ENCODE results near the gene SLC38A3. TPM values are rescaled to one million over a fixed set of nuclear protein-coding genes. Genes with fewer than 3 reads are reported as not detected.

Gene SLC38A3
- total and polyA plus RNA-seq, 9 of the 15 experiments (the other 6 are each of a cell fraction or from before 2014, with no cell fraction given), result 0.09 to 0.38 (median 0.16) TPM; not detected in 6

DNA sequence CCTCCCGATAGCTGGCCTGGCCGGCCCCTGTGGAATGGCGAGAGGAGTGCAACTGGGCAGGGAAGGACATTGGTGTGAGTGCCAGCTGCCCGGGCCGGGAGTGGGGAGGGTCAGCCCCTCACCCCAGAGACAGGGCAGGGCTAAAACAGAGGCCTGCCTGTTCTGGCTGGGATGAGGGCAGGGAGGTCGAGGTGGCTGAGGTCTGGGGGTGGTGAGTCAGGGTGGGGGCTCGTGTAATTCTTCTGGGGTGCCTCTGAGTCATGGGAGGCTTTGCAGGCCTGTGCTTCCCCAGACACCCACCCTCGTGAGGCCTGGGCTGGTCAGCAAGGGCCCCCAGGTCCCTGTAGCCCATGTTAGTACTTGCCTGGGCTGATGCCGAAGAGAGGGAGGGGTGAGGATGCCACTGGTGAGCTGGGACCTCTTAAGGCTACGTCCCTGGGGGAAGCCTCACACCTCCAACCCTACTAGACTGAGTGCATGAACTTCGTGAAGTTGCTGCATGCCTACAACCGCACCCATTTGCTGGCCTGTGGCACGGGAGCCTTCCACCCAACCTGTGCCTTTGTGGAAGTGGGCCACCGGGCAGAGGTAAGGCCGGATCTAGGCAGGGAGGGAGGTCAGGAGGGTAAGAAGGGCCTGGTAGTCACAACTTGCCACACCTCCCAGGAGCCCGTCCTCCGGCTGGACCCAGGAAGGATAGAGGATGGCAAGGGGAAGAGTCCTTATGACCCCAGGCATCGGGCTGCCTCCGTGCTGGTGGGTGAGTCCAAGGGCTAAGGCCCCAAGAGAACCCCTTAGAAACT, 65.6 kb downstream of the SLC38A3 start:
- Histone ChIP-seq H3K9ac (ENCODE audit: insufficient read depth in 1 of 2, low read depth in 2 of 2, low read length in 2 of 2) (peak overlapping the region in 1 of 2 experiments; percentile 48; a peak in 2 of 4 replicates), H3K4me1 (replicated peaks in 1 of 2; ENCODE audit: control insufficient read depth in 2 of 2, insufficient read depth in 2 of 2, low read length in 2 of 2) (peaks cover 4 to 65% of the 10 kb centered on the region in 2 experiments; a peak in 3 of 5 replicates), H3K27me3 (ENCODE audit: control insufficient read depth in 2 of 2, insufficient read depth in 2 of 2, low read length in 2 of 2) (no peaks in the 10 kb centered on the region), H3K79me2 (ENCODE audit: control insufficient read depth, insufficient read depth, low read length) (no peaks in the 10 kb centered on the region), H4K20me1 (replicated peaks; ENCODE audit: control insufficient read depth, insufficient read depth, low read length) (no peaks in the 10 kb centered on the region; the same call in 1 of the 2 replicates), H3K4me2 (ENCODE audit: insufficient read depth, low read length) (no peak overlapping the region), H3K36me3 (ENCODE audit: control insufficient read depth, insufficient read depth, low read length) (no peaks in the 10 kb centered on the region), H3K27ac (ENCODE audit: extremely low read depth, low read depth, low read length) (no peak overlapping the region), H3K9me3 (replicated peaks; ENCODE audit: control insufficient read depth, insufficient read depth, low read depth, low read length) (no peaks in the 10 kb centered on the region), H3K4me3 (no peak overlapping the region), H2AFZ (ENCODE audit: low read depth, low read length) (no peak overlapping the region), H3K9me1 (ENCODE audit: control insufficient read depth, insufficient read depth, low read length) (no peaks in the 10 kb centered on the region)
- TF ChIP-seq FOS (IDR thresholded peaks at IDR 0.05; ENCODE audit: extremely low read depth, insufficient read length) (no peak), GABPA (tag; conservative IDR thresholded peaks at IDR 0.05; ENCODE audit: low read depth) (no peak), ZNF511 (CRISPR knock-in tag; IDR thresholded peaks at IDR 0.05) (no peak), MEF2A (IDR thresholded peaks at IDR 0.05; ENCODE audit: control insufficient read depth, low read depth, low read length) (no peak), ZNF197 (CRISPR knock-in tag; IDR thresholded peaks at IDR 0.05; ENCODE audit: low read depth) (no peak), ILK (tag; IDR thresholded peaks at IDR 0.05; ENCODE audit: borderline replicate concordance, low read depth) (no peak), ZKSCAN1 (IDR thresholded peaks at IDR 0.05; ENCODE audit: low read depth, low read length) (no peak), SP2 (IDR thresholded peaks at IDR 0.05; ENCODE audit: extremely low read depth, low read depth, low read length, poor library complexity, severe bottlenecking) (no peak), BCL6 (CRISPR knock-in tag; IDR thresholded peaks at IDR 0.05) (no peak), ADNP (tag; IDR thresholded peaks at IDR 0.05) (no peak), RBM15 (IDR thresholded peaks at IDR 0.05; ENCODE audit: insufficient read depth, low read length) (no peak), KLF1 (tag; IDR thresholded peaks at IDR 0.05) (no peak)
- intact Hi-C loops (cut with micrococcal nuclease) (loop anchor here (5.0 kb wide), 1 partner anchor 148 kb away; no protein-coding TSS in a partner anchor), in situ Hi-C loops (cut with MboI) (loop anchor here (5.0 kb wide), 2 partner anchors 43 to 78 kb away; partner anchors contain the start of gene GNAT1)
- BruUV-seq (replicated peaks), result no TSS peak
- WGBS (ENCODE audit: insufficient coverage, low coverage, missing lambda C conversion rate), result 48% methylated on average over 14 of the region's 19 CpGs
- FAIRE-seq (no peak), DNase-seq (ENCODE audit: extremely low read depth in 1 of 4, low spot score in 3 of 4) (no peak), ATAC-seq (no peak)
- ChIA-PET CTCF (ENCODE audit: low intra/inter-chr PET ratio) (interaction anchor here (1.2 to 4.1 kb wide), 2 partner anchors 44 to 76 kb away, joined by 4 to 37 read pairs; no protein-coding TSS in a partner anchor), POLR2A (interaction anchor here (0.6 to 1.1 kb wide), 4 partner anchors 35 to 105 kb away, joined by 3 to 4 read pairs (median 4); partner anchors contain the start of gene GNAI2)

MicroRNA genes within 50 kb of the gene (microRNA counts, 767-probe panel; counts per million panel counts)
- 1,510 counts per million, percentile 37 among the panel's probes with 10 or more counts for microRNA hsa-miR-566

Small RNA genes lying within 50 kb of the gene (microRNA-seq; reads per million reads assigned to microRNA genes)
- gene MIR566 (ENCODE audit: borderline microRNAs expressed) (not detected), gene MIR5787 (ENCODE audit: borderline microRNAs expressed) (not detected)

Small RNA genes lying within 50 kb of the gene (small RNA-seq; reads per million reads assigned to genes)
- gene MIR566 (not detected), gene MIR5787 (not detected)

Other genes starting within 250 kb of the SLC38A3 start
Only the 7 nearest of the 17 such genes appear.
- gene SEMA3F, start 49.9 kb upstream of the SLC38A3 start, total RNA-seq (2014; rRNA removed), result 2.0 and 2.3 TPM in 2 replicates
- 0.54 and 0.58 TPM in 2 replicates for gene SEMA3F, start 49.9 kb upstream of the SLC38A3 start, total RNA-seq (2014; rRNA removed; fragmentation: Illumina TruSeq; extraction: Trizol)
- 0.45 and 0.76 TPM in 2 replicates for gene SEMA3F, start 49.9 kb upstream of the SLC38A3 start, total RNA-seq (2015; rRNA removed; fragmentation: Illumina TruSeq; extraction: Trizol)
- 2.6 and 3.0 TPM in 2 replicates for gene SEMA3F, start 49.9 kb upstream of the SLC38A3 start, total RNA-seq (2021)
- 2.6 and 3.8 TPM in 2 replicates for gene SEMA3F, start 49.9 kb upstream of the SLC38A3 start, polyA plus RNA-seq (2011; rRNA removed)
- 1.5 and 1.7 TPM in 2 replicates for gene SEMA3F, start 49.9 kb upstream of the SLC38A3 start, polyA plus RNA-seq (2014; fragmentation: Illumina TruSeq; extraction: Trizol)
- not detected for gene SEMA3F, start 49.9 kb upstream of the SLC38A3 start, polyA plus RNA-seq (2014; fragmentation: Nextera tagmentation; extraction: Ambion mirVana)
- gene SEMA3F, start 49.9 kb upstream of the SLC38A3 start, polyA plus RNA-seq (2014; rRNA removed), result 1.2 and 2.7 TPM in 2 replicates
- not detected in 2 replicates for gene GNAT1, start 13.7 kb upstream of the SLC38A3 start, total RNA-seq (2014; rRNA removed)
- gene GNAT1, start 13.7 kb upstream of the SLC38A3 start, total RNA-seq (2014; rRNA removed; fragmentation: Illumina TruSeq; extraction: Trizol), result not detected in 2 replicates
- not detected in 2 replicates for gene GNAT1, start 13.7 kb upstream of the SLC38A3 start, total RNA-seq (2015; rRNA removed; fragmentation: Illumina TruSeq; extraction: Trizol)
- gene GNAT1, start 13.7 kb upstream of the SLC38A3 start, total RNA-seq (2021), result not detected in 2 replicates
- gene GNAT1, start 13.7 kb upstream of the SLC38A3 start, polyA plus RNA-seq (2011; rRNA removed), result not detected in 2 replicates
- gene GNAT1, start 13.7 kb upstream of the SLC38A3 start, polyA plus RNA-seq (2014; fragmentation: Illumina TruSeq; extraction: Trizol), result not detected in 2 replicates
- not detected for gene GNAT1, start 13.7 kb upstream of the SLC38A3 start, polyA plus RNA-seq (2014; fragmentation: Nextera tagmentation; extraction: Ambion mirVana)
- gene GNAT1, start 13.7 kb upstream of the SLC38A3 start, polyA plus RNA-seq (2014; rRNA removed), result not detected in 2 replicates
- gene GNAI2, start 30.9 kb downstream of the SLC38A3 start, total RNA-seq (2014; rRNA removed), result 41.0 and 53.8 TPM in 2 replicates
- 18.6 and 19.5 TPM in 2 replicates for gene GNAI2, start 30.9 kb downstream of the SLC38A3 start, total RNA-seq (2014; rRNA removed; fragmentation: Illumina TruSeq; extraction: Trizol)
- gene GNAI2, start 30.9 kb downstream of the SLC38A3 start, total RNA-seq (2015; rRNA removed; fragmentation: Illumina TruSeq; extraction: Trizol), result 41.1 and 42.7 TPM in 2 replicates
- 55.4 and 60.5 TPM in 2 replicates for gene GNAI2, start 30.9 kb downstream of the SLC38A3 start, total RNA-seq (2021)
- gene GNAI2, start 30.9 kb downstream of the SLC38A3 start, polyA plus RNA-seq (2011; rRNA removed), result 72.2 and 172 TPM in 2 replicates
- gene GNAI2, start 30.9 kb downstream of the SLC38A3 start, polyA plus RNA-seq (2014; fragmentation: Illumina TruSeq; extraction: Trizol), result 49.3 and 56.1 TPM in 2 replicates
- gene GNAI2, start 30.9 kb downstream of the SLC38A3 start, polyA plus RNA-seq (2014; fragmentation: Nextera tagmentation; extraction: Ambion mirVana), result 1 to 10 TPM; 1.1 to 2.5 TPM
- 41.4 and 51.2 TPM in 2 replicates for gene GNAI2, start 30.9 kb downstream of the SLC38A3 start, polyA plus RNA-seq (2014; rRNA removed)
- gene SEMA3B, start 63.9 kb downstream of the SLC38A3 start, total RNA-seq (2014; rRNA removed), result 0.82 and 1.1 TPM in 2 replicates
- 0.13 and 0.18 TPM in 2 replicates for gene SEMA3B, start 63.9 kb downstream of the SLC38A3 start, total RNA-seq (2014; rRNA removed; fragmentation: Illumina TruSeq; extraction: Trizol)
- gene SEMA3B, start 63.9 kb downstream of the SLC38A3 start, total RNA-seq (2015; rRNA removed; fragmentation: Illumina TruSeq; extraction: Trizol), result 0.29 and 0.30 TPM in 2 replicates
- gene SEMA3B, start 63.9 kb downstream of the SLC38A3 start, total RNA-seq (2021), result 1.8 and 2.2 TPM in 2 replicates
- gene SEMA3B, start 63.9 kb downstream of the SLC38A3 start, polyA plus RNA-seq (2011; rRNA removed), result 1.3 and 2.5 TPM in 2 replicates
- 0.27 and 0.37 TPM in 2 replicates for gene SEMA3B, start 63.9 kb downstream of the SLC38A3 start, polyA plus RNA-seq (2014; fragmentation: Illumina TruSeq; extraction: Trizol)
- gene SEMA3B, start 63.9 kb downstream of the SLC38A3 start, polyA plus RNA-seq (2014; fragmentation: Nextera tagmentation; extraction: Ambion mirVana), result under 1 TPM in 1 of 2 experiments, not detected in 1; 0.03 TPM
- 1.7 and 2.3 TPM in 2 replicates for gene SEMA3B, start 63.9 kb downstream of the SLC38A3 start, polyA plus RNA-seq (2014; rRNA removed)
- not detected in 2 replicates for gene LSMEM2, start 73.8 kb downstream of the SLC38A3 start, total RNA-seq (2014; rRNA removed)
- gene LSMEM2, start 73.8 kb downstream of the SLC38A3 start, total RNA-seq (2014; rRNA removed; fragmentation: Illumina TruSeq; extraction: Trizol), result not detected in 2 replicates
- not detected in 2 replicates for gene LSMEM2, start 73.8 kb downstream of the SLC38A3 start, total RNA-seq (2015; rRNA removed; fragmentation: Illumina TruSeq; extraction: Trizol)
- not detected in 2 replicates for gene LSMEM2, start 73.8 kb downstream of the SLC38A3 start, total RNA-seq (2021)
- gene LSMEM2, start 73.8 kb downstream of the SLC38A3 start, polyA plus RNA-seq (2011; rRNA removed), result not detected in 2 replicates
- not detected in 2 replicates for gene LSMEM2, start 73.8 kb downstream of the SLC38A3 start, polyA plus RNA-seq (2014; fragmentation: Illumina TruSeq; extraction: Trizol)
- not detected for gene LSMEM2, start 73.8 kb downstream of the SLC38A3 start, polyA plus RNA-seq (2014; fragmentation: Nextera tagmentation; extraction: Ambion mirVana)
- gene LSMEM2, start 73.8 kb downstream of the SLC38A3 start, polyA plus RNA-seq (2014; rRNA removed), result not detected in 2 replicates
- 75.1 and 91.2 TPM in 2 replicates for gene IFRD2, start 87.2 kb downstream of the SLC38A3 start, total RNA-seq (2014; rRNA removed)
- gene IFRD2, start 87.2 kb downstream of the SLC38A3 start, total RNA-seq (2014; rRNA removed; fragmentation: Illumina TruSeq; extraction: Trizol), result 31.2 and 42.6 TPM in 2 replicates
- gene IFRD2, start 87.2 kb downstream of the SLC38A3 start, total RNA-seq (2015; rRNA removed; fragmentation: Illumina TruSeq; extraction: Trizol), result 54.4 and 57.2 TPM in 2 replicates
- 115 and 116 TPM in 2 replicates for gene IFRD2, start 87.2 kb downstream of the SLC38A3 start, total RNA-seq (2021)
- gene IFRD2, start 87.2 kb downstream of the SLC38A3 start, polyA plus RNA-seq (2011; rRNA removed), result 44.6 and 56.2 TPM in 2 replicates
- 52.8 and 58.1 TPM in 2 replicates for gene IFRD2, start 87.2 kb downstream of the SLC38A3 start, polyA plus RNA-seq (2014; fragmentation: Illumina TruSeq; extraction: Trizol)
- 10 to 100 TPM; 30.5 to 41.0 TPM for gene IFRD2, start 87.2 kb downstream of the SLC38A3 start, polyA plus RNA-seq (2014; fragmentation: Nextera tagmentation; extraction: Ambion mirVana)
- gene IFRD2, start 87.2 kb downstream of the SLC38A3 start, polyA plus RNA-seq (2014; rRNA removed), result 79.9 and 91.5 TPM in 2 replicates
- 6.8 and 12.8 TPM in 2 replicates for gene HYAL3, start 94.1 kb downstream of the SLC38A3 start, total RNA-seq (2014; rRNA removed)
- gene HYAL3, start 94.1 kb downstream of the SLC38A3 start, total RNA-seq (2014; rRNA removed; fragmentation: Illumina TruSeq; extraction: Trizol), result 2.1 and 2.4 TPM in 2 replicates
- 8.3 and 9.1 TPM in 2 replicates for gene HYAL3, start 94.1 kb downstream of the SLC38A3 start, total RNA-seq (2015; rRNA removed; fragmentation: Illumina TruSeq; extraction: Trizol)
- 7.0 and 9.8 TPM in 2 replicates for gene HYAL3, start 94.1 kb downstream of the SLC38A3 start, total RNA-seq (2021)
- 5.4 and 6.8 TPM in 2 replicates for gene HYAL3, start 94.1 kb downstream of the SLC38A3 start, polyA plus RNA-seq (2011; rRNA removed)
- 9.1 and 9.8 TPM in 2 replicates for gene HYAL3, start 94.1 kb downstream of the SLC38A3 start, polyA plus RNA-seq (2014; fragmentation: Illumina TruSeq; extraction: Trizol)
- 1 to 10 TPM in 1 of 2 experiments, under 1 TPM in 1; 0.38 to 1.0 TPM for gene HYAL3, start 94.1 kb downstream of the SLC38A3 start, polyA plus RNA-seq (2014; fragmentation: Nextera tagmentation; extraction: Ambion mirVana)
- gene HYAL3, start 94.1 kb downstream of the SLC38A3 start, polyA plus RNA-seq (2014; rRNA removed), result 9.0 and 16.5 TPM in 2 replicates

Data from K562 (cell line).